AML-193 (cell line): ENCODE measurements around the gene ATP2B2.
A peak's percentile ranks its signal among the peaks of the same experiment; 100 is the strongest.

Experiments used
- DNase-seq, 2 experiments: peaks; one replicate each; lab custom pipeline; 2025; lab: John Stamatoyannopoulos, UW

ATP2B2 gene

GRCh38 chr3:10344147-10344943 is 161.0 kb downstream of the ATP2B2 start:
- DNase-seq = peak; percentile 24 to 31

- DNase-seq = no peak
Measured at GRCh38 chr3:10343526-10343925, 161.9 kb downstream of the ATP2B2 start.

GRCh38 chr3:10342781-10343180 is 162.6 kb downstream of the ATP2B2 start:
- no peak for DNase-seq

GRCh38 chr3:10341901-10342398 is 163.4 kb downstream of the ATP2B2 start:
- no peak for DNase-seq

- no peak for DNase-seq
Measured at GRCh38 chr3:10340476-10340875, 164.9 kb downstream of the ATP2B2 start.

- DNase-seq = no peak
Measured at GRCh38 chr3:10340046-10340445, 165.3 kb downstream of the ATP2B2 start.

GRCh38 chr3:10339376-10339955 is 165.9 kb downstream of the ATP2B2 start:
- no peak for DNase-seq

GRCh38 chr3:10338591-10339353 is 166.6 kb downstream of the ATP2B2 start:
- DNase-seq = no peak

GRCh38 chr3:10338164-10338470 is 167.3 kb downstream of the ATP2B2 start:
- DNase-seq = no peak

- no peak for DNase-seq
Measured at GRCh38 chr3:10337323-10338163, 167.8 kb downstream of the ATP2B2 start.

- DNase-seq = no peak
Measured at GRCh38 chr3:10336761-10337160, 168.6 kb downstream of the ATP2B2 start.

GRCh38 chr3:10335871-10336622 is 169.3 kb downstream of the ATP2B2 start:
- DNase-seq = no peak

GRCh38 chr3:10335190-10335738 is 170.1 kb downstream of the ATP2B2 start:
- DNase-seq = no peak

GRCh38 chr3:10334459-10334858 is 170.9 kb downstream of the ATP2B2 start:
- no peak for DNase-seq

GRCh38 chr3:10334042-10334441 is 171.3 kb downstream of the ATP2B2 start:
- no peak for DNase-seq

- DNase-seq = no peak
Measured at GRCh38 chr3:10333349-10333650, 172.1 kb downstream of the ATP2B2 start.

- DNase-seq = no peak
Measured at GRCh38 chr3:10332481-10333348, 172.7 kb downstream of the ATP2B2 start.

- DNase-seq = no peak
Measured at GRCh38 chr3:10331320-10331719, 174.1 kb downstream of the ATP2B2 start.

GRCh38 chr3:10330319-10330718 is 175.1 kb downstream of the ATP2B2 start:
- no peak for DNase-seq

GRCh38 chr3:10329495-10330015 is 175.8 kb downstream of the ATP2B2 start:
- no peak for DNase-seq
